Mucosa of stomach (tissue), 1 donor: ENCODE data around the gene ZNF70.

Source experiments
- H3K27me3 ChIP-seq: one replicate; pipeline ENCODE4 v1.7.0; 2013; ENCODE audit warnings: mild to moderate bottlenecking, low read length; ENCODE audit not compliant: control insufficient read depth, insufficient read depth
- H3K36me3 ChIP-seq: one replicate; pipeline ENCODE4 v1.7.0; 2013; ENCODE audit warnings: low read length; ENCODE audit not compliant: control insufficient read depth, insufficient read depth
- H3K4me1 ChIP-seq: one replicate; pipeline ENCODE4 v1.7.0; 2013; ENCODE audit warnings: mild to moderate bottlenecking, low read length; ENCODE audit not compliant: control insufficient read depth, insufficient read depth
- H3K4me3 ChIP-seq: one replicate; pipeline ENCODE4 v1.7.0; 2013; ENCODE audit warnings: low read length
- H3K9ac ChIP-seq: one replicate; pipeline ENCODE4 v1.7.0; 2013; ENCODE audit warnings: mild to moderate bottlenecking, low read length, moderate library complexity
- H3K9me3 ChIP-seq: one replicate; pipeline ENCODE4 v1.7.0; 2013; ENCODE audit warnings: mild to moderate bottlenecking, low read length, moderate library complexity; ENCODE audit not compliant: control insufficient read depth
- donor health status: Pancreatic carcinoma.

The ZNF70 gene

GRCh38 chr22:23720855-23721254 lies 30.1 kb downstream of the ZNF70 start:
- H3K27me3 ChIP-seq, result no peaks in the 10 kb centered on the region
- no peaks in the 10 kb centered on the region for H3K36me3 ChIP-seq
- H3K4me3 ChIP-seq, result no peak overlapping the region

GRCh38 chr22:23718371-23719165 lies 32.3 kb downstream of the ZNF70 start:
- no peak overlapping the region for H3K4me3 ChIP-seq
- no peaks in the 10 kb centered on the region for H3K36me3 ChIP-seq
- H3K9ac ChIP-seq, result no peak overlapping the region
- no peaks in the 10 kb centered on the region for H3K9me3 ChIP-seq
- peaks cover 7% of the 10 kb centered on the region for H3K4me1 ChIP-seq
- H3K27me3 ChIP-seq, result no peaks in the 10 kb centered on the region

More at GRCh38 chr22:23720855-23721254, 30.1 kb downstream of the ZNF70 start:
- H3K9ac ChIP-seq, result no peak overlapping the region
- H3K4me1 ChIP-seq, result peaks cover 6% of the 10 kb centered on the region
- H3K9me3 ChIP-seq, result no peaks in the 10 kb centered on the region

- peak overlapping the region; percentile 44 for H3K4me3 ChIP-seq
- peaks cover 7% of the 10 kb centered on the region for H3K4me1 ChIP-seq
- peak overlapping the region; percentile 77 for H3K9ac ChIP-seq
- H3K9me3 ChIP-seq, result no peaks in the 10 kb centered on the region
- no peaks in the 10 kb centered on the region for H3K27me3 ChIP-seq
- no peaks in the 10 kb centered on the region for H3K36me3 ChIP-seq
Measured at GRCh38 chr22:23716811-23717801, 33.8 kb downstream of the ZNF70 start.

- peak overlapping the region; percentile 77 for H3K9ac ChIP-seq
- H3K4me3 ChIP-seq, result no peak overlapping the region
- no peaks in the 10 kb centered on the region for H3K9me3 ChIP-seq
Measured at GRCh38 chr22:23715806-23716375, 35.0 kb downstream of the ZNF70 start.

GRCh38 chr22:23714596-23715578 lies 36.0 kb downstream of the ZNF70 start:
- Histone ChIP-seq H3K9ac (no peak overlapping the region), H3K4me1 (peaks cover 7% of the 10 kb centered on the region), H3K9me3 (no peaks in the 10 kb centered on the region), H3K36me3 (no peaks in the 10 kb centered on the region), H3K27me3 (no peaks in the 10 kb centered on the region), H3K4me3 (no peak overlapping the region)

More at GRCh38 chr22:23715806-23716375, 35.0 kb downstream of the ZNF70 start:
- H3K36me3 ChIP-seq, result no peaks in the 10 kb centered on the region
- peaks cover 7% of the 10 kb centered on the region for H3K4me1 ChIP-seq
- H3K27me3 ChIP-seq, result no peaks in the 10 kb centered on the region

GRCh38 chr22:23713696-23714595 lies 37.0 kb downstream of the ZNF70 start:
- no peaks in the 10 kb centered on the region for H3K27me3 ChIP-seq
- no peak overlapping the region for H3K4me3 ChIP-seq
- H3K9ac ChIP-seq, result no peak overlapping the region
- no peaks in the 10 kb centered on the region for H3K36me3 ChIP-seq
- no peaks in the 10 kb centered on the region for H3K9me3 ChIP-seq
- peaks cover 7% of the 10 kb centered on the region for H3K4me1 ChIP-seq

- Histone ChIP-seq H3K27me3 (no peaks in the 10 kb centered on the region), H3K4me1 (peaks cover 3% of the 10 kb centered on the region), H3K4me3 (no peak overlapping the region), H3K9ac (no peak overlapping the region), H3K36me3 (no peaks in the 10 kb centered on the region), H3K9me3 (no peaks in the 10 kb centered on the region)
Measured at GRCh38 chr22:23712256-23712655, 38.7 kb downstream of the ZNF70 start.

GRCh38 chr22:23709107-23709506 lies 41.8 kb downstream of the ZNF70 start:
- H3K9me3 ChIP-seq, result no peaks in the 10 kb centered on the region
- H3K4me1 ChIP-seq, result no peaks in the 10 kb centered on the region
- no peaks in the 10 kb centered on the region for H3K36me3 ChIP-seq
- H3K9ac ChIP-seq, result no peak overlapping the region
- no peak overlapping the region for H3K4me3 ChIP-seq
- no peaks in the 10 kb centered on the region for H3K27me3 ChIP-seq

- H3K9me3 ChIP-seq, result no peaks in the 10 kb centered on the region
- H3K4me3 ChIP-seq, result no peak overlapping the region
- no peak overlapping the region for H3K9ac ChIP-seq
- H3K27me3 ChIP-seq, result no peaks in the 10 kb centered on the region
- no peaks in the 10 kb centered on the region for H3K36me3 ChIP-seq
- H3K4me1 ChIP-seq, result no peaks in the 10 kb centered on the region
Measured at GRCh38 chr22:23708270-23708669, 42.6 kb downstream of the ZNF70 start.

GRCh38 chr22:23705358-23705757 lies 45.6 kb downstream of the ZNF70 start:
- H3K9me3 ChIP-seq, result no peaks in the 10 kb centered on the region
- H3K36me3 ChIP-seq, result peaks cover 7% of the 10 kb centered on the region
- no peaks in the 10 kb centered on the region for H3K27me3 ChIP-seq
- no peaks in the 10 kb centered on the region for H3K4me1 ChIP-seq
- no peak overlapping the region for H3K4me3 ChIP-seq
- H3K9ac ChIP-seq, result no peak overlapping the region
